ENCODE results near the gene PHETA1. TPM values are rescaled to one million over a fixed set of nuclear protein-coding genes. Genes with fewer than 3 reads are reported as not detected.
A peak's percentile ranks its signal among the peaks of the same experiment; 100 is the strongest.

PHETA1 gene
- polyA plus RNA-seq, 2 of the 4 experiments (the other 2 are of a cell fraction): 2.9 to 7.1 TPM

DNA sequence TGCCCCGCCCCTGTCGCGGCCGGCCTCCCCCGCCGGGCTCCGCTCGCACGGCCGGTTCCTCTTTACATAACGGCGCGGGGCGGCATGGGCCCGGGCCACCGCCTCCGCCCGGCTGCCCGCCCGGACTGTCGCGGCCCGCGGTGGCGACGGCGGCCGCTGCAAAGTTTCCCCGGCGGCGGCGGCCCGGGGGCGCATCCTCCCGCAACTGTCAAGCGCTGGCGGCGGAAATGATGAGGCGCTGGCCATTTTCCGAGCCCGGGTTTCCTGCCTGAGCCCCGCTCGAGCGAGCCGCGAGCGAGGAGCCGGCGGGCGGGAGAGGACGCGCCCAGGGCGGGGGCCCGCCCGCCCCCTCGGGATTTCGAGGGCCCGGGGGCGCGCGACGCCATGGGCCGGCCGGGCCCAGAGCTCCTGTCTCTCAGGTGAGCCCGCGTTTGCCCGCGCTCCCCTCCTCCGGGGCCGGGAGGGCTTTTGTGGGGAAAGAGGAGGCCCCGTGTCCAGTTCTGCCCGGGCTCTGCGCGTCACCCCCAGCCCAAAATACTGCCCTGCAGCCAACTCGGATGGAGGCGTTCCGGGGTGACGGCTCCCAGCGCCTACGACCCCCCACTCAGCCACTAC is 37.1 kb upstream of the PHETA1 start, which contains the start of gene SH2B3:
Gene SH2B3, plus strand, starts transcription at position 65 of the 615 bp plus-strand sequence. CDS start 12,223 bp downstream, outside the sequence.
- Histone ChIP-seq H3K27ac (peak within 1 kb of the TSS; percentile 83 to 89), H3K4me1 (peaks cover 32% of the 10 kb centered on the region), H3K4me2 (peak within 1 kb of the TSS; percentile 99), H3K4me3 (peak within 1 kb of the TSS; percentile 63), H3K9me3 (no peaks in the 10 kb centered on the region)
- FAIRE-seq (no peak), ATAC-seq (peak; percentile 11 to 36; a peak in 5 of 6 replicates), DNase-seq (ENCODE audit: low read depth in 1 of 2, low spot score in 1 of 2) (peak in 1 of 2 experiments; percentile 62)
- POLR2A ChIA-PET: no interaction called here
- 0% methylated on average over 21 of the region's 80 CpGs for WGBS (ENCODE audit: missing lambda C conversion rate)
- TF ChIP-seq ZC3H11A (IDR thresholded peaks at IDR 0.05) (no peak), HEYL (CRISPR knock-in tag; IDR thresholded peaks at IDR 0.05) (no peak), NPAS2 (CRISPR knock-in tag; IDR thresholded peaks at IDR 0.05; ENCODE audit: borderline replicate concordance) (no peak), GATA3 (IDR thresholded peaks at IDR 0.05; ENCODE audit: borderline replicate concordance) (no peak), PHF8 (IDR thresholded peaks at IDR 0.05; ENCODE audit: borderline replicate concordance, low read depth) (peak; percentile 18; the same call in 1 of the 2 replicates), USF2 (IDR thresholded peaks at IDR 0.05) (no peak), JUN (IDR thresholded peaks at IDR 0.05) (peak in 1 of 2 experiments; percentile 49; a peak in 1 of 5 replicates), MAZ (IDR thresholded peaks at IDR 0.05; ENCODE audit: borderline replicate concordance, low read depth, low read length) (no peak), FOSL2 (IDR thresholded peaks at IDR 0.05) (no peak), FOSL2 (CRISPR knock-in tag; IDR thresholded peaks at IDR 0.05) (no peak), POLR2AphosphoS2 (conservative IDR thresholded peaks at IDR 0.05; ENCODE audit: low read length) (no peak)
- CTCF ChIA-PET: interaction anchor here (2.0 to 5.1 kb wide), 2 partner anchors 9 to 45 kb away, joined by 11 to 36 read pairs; no protein-coding TSS in a partner anchor

DNA sequence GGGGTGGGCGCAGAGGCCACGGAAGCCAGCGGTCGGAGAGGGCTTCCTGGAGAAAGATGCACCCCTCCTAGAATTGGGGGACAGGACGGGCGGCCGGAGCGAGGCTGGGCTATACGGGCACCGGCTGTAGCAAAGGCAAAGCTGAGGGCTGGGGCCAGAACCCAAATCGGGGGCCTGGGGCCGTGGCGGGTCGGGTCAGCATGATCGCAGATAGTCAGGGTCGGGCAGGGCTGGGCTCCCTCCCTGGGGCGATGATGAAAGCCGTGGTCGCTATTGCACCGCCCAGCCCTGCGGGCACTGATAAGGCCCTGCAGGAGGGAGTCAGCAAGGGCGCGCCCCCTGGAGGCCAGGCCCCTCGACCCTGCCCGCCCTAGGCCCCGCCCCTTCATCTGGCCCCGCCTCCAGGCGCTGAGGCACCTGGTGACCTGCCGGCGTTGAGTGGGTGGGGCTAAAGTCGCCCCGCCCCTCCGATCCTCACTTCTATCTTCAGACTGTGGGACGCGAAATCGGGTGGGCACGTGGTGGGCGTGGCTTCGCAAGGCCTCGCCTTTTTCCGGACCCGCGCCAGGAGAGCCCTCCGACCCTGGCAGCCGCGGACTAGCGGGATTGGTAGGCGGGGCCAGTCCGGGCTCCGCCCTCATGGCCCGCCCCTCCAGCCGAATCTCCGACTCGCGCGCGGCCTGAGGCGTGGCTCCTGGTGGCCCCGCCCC is 36.4 kb upstream of the PHETA1 start:
- POLR2A ChIA-PET: no interaction called here
- whole genome bisulfite sequencing (ENCODE audit: missing lambda C conversion rate): 26% methylated on average over 20 of the region's 59 CpGs
- peak overlapping the region; percentile 63 for H3K4me3 ChIP-seq
- ATAC-seq: peak; percentile 65 to 84
- peaks cover 30% of the 10 kb centered on the region for H3K4me1 ChIP-seq
- TF ChIP-seq MAZ (IDR thresholded peaks at IDR 0.05; ENCODE audit: borderline replicate concordance, low read depth, low read length) (0 out of 2 replicates have a peak, but pooled peaks have one; percentile 12), TFCP2L1 (CRISPR knock-in tag; IDR thresholded peaks at IDR 0.05) (no peak), RFX5 (IDR thresholded peaks at IDR 0.05) (no peak), ZNF302 (CRISPR knock-in tag; IDR thresholded peaks at IDR 0.05) (no peak), USF2 (IDR thresholded peaks at IDR 0.05) (peak; percentile 87), RCOR1 (IDR thresholded peaks at IDR 0.05; ENCODE audit: low read depth, low read length) (no peak), JUNB (IDR thresholded peaks at IDR 0.05) (no peak), CTCF (IDR thresholded peaks at IDR 0.05) (peak; percentile 48), PHF8 (IDR thresholded peaks at IDR 0.05; ENCODE audit: borderline replicate concordance, low read depth) (peak; percentile 38; the same call in 1 of the 2 replicates), MYC (IDR thresholded peaks at IDR 0.05; ENCODE audit: borderline replicate concordance, low read length) (peak; percentile 45; the same call in 1 of the 2 replicates), ESRRA (IDR thresholded peaks at IDR 0.05; ENCODE audit: borderline replicate concordance, low read length) (no peak)
- TF ChIP-seq, protein P1, sequence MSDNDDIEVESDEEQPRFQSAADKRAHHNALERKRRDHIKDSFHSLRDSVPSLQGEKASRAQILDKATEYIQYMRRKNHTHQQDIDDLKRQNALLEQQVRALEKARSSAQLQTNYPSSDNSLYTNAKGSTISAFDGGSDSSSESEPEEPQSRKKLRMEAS (IDR thresholded peaks at IDR 0.05): peak; percentile 57; the same call in 1 of the 2 replicates
- CTCF ChIA-PET: interaction anchor here (0.6 to 5.1 kb wide), 12 partner anchors 8 to 274 kb away, joined by 3 to 36 read pairs (median 4); no protein-coding TSS in a partner anchor
- DNase-seq (ENCODE audit: low read depth in 1 of 2, low spot score in 1 of 2): peak; percentile 94 to 95
- peak overlapping the region; percentile 99 for H3K4me2 ChIP-seq
- no peak for FAIRE-seq
- no peaks in the 10 kb centered on the region for H3K9me3 ChIP-seq
- H3K27ac ChIP-seq: peak overlapping the region; percentile 83 to 89

All from A549 (cell line).